Upper lobe of right lung (tissue), 1 donor: ENCODE results near the gene RBBP6. TPM values are rescaled to one million over a fixed set of nuclear protein-coding genes. Genes with fewer than 3 reads are reported as not detected.

Source experiments
- ATAC-seq: fragments of 200-7000 bp; cut with Tn5 transposase; one replicate; pipeline ENCODE4 v1.9.1; 2020; ENCODE audit warnings: mild to moderate bottlenecking, moderate library complexity
- DNase-seq: peaks from one replicate; pipeline ENCODE4 v3.0.0-alpha.2; 2020
- H3K27ac ChIP-seq: fragments of 200-600 bp; one replicate; pipeline ENCODE4 v1.8.0; 2022
- H3K27me3 ChIP-seq: fragments of 200-600 bp; one replicate; pipeline ENCODE4 v1.8.0; 2022; ENCODE audit warnings: mild to moderate bottlenecking
- H3K36me3 ChIP-seq: fragments of 200-600 bp; one replicate; pipeline ENCODE4 v1.8.0; 2022
- H3K4me1 ChIP-seq: fragments of 200-600 bp; one replicate; pipeline ENCODE4 v1.8.0; 2022
- H3K4me3 ChIP-seq: fragments of 200-600 bp; one replicate; pipeline ENCODE4 v1.8.0; 2022; ENCODE audit warnings: mild to moderate bottlenecking
- H3K9me3 ChIP-seq: fragments of 200-600 bp; one replicate; pipeline ENCODE4 v1.8.0; 2022
- CTCF ChIP-seq: fragments of 200-600 bp; IDR thresholded peaks from one replicate; pipeline ENCODE4 v1.8.0; 2022; ENCODE audit warnings: antibody characterized with exemption
- intact Hi-C: fragments of 100-400 bp; cut with DNase I; formaldehyde crosslinking; loops from one replicate; pipeline ENCODE4 v1.11.0; 2022
- total RNA-seq: library from RNA; stranded (reverse); fragmentation: NEBNext Ultra II Directional; extraction: Animal tissue kit (Norgen Biotek cat#: 25700); gene quantifications from one replicate; pipeline ENCODE4 v1.2.1, GENCODE V29; 2021
- donor health status: DM: no; HTN: yes; CAD: no; lungs with severe emphysema.

RBBP6 gene
- total RNA-seq, 1 donor from 2014 or later = 43.8 TPM

- H3K4me3 ChIP-seq = no peak overlapping the region
- DNase-seq = peak; percentile 75
- no peaks in the 10 kb centered on the region for H3K9me3 ChIP-seq
- ATAC-seq = peak; percentile 96
- peak; percentile 92 for TF ChIP-seq CTCF
- H3K4me1 ChIP-seq = no peaks in the 10 kb centered on the region
- H3K27ac ChIP-seq = no peak overlapping the region
- no peaks in the 10 kb centered on the region for H3K27me3 ChIP-seq
- no peaks in the 10 kb centered on the region for H3K36me3 ChIP-seq
- intact Hi-C loops = no loop called here
Observed at GRCh38 chr16:24516900-24517669, 22.3 kb upstream of the RBBP6 start.

DNA sequence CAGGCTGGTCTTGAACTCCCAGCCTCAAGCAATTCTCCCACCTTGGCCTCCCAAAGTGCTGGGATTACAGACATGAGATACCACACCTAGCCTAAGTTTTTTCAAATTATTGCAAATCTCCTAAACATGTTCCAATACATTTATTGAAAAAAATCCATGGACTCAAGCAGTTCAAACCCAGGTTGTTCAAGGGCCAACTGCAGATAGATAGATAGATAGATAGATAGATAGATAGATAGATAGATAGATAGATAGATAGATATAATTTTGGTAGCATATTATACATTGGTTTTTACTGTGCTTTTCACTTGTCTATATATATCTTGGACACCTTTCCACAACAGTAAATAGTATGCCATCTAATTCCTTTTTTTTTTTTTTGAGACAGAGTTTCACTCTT, 20.9 kb upstream of the RBBP6 start:
- Histone ChIP-seq H3K4me3 (no peak overlapping the region), H3K27me3 (no peaks in the 10 kb centered on the region), H3K27ac (no peak overlapping the region), H3K36me3 (no peaks in the 10 kb centered on the region), H3K9me3 (no peaks in the 10 kb centered on the region), H3K4me1 (no peaks in the 10 kb centered on the region)
- no peak for DNase-seq
- no peak for TF ChIP-seq CTCF
- no peak for ATAC-seq
- intact Hi-C loops = no loop called here

DNA sequence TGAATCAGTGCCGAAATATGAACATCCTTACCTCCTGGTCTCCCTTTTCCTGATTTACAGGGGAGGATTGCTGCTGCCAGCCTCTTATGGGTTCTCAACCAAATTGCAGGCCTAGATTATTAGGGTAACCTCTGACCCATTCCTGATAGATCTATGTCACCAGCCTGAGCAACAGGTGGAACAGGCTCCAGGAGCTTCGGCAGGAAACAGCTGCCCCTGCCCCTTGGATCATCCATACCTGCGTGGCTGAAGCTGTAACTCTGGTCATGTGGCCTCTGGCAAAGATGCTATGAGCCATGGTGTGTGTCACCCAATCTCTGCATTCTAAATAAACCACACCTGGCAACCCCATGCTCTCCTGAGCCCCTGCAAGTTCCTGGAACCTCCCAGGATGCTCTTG, 18.4 kb upstream of the RBBP6 start:
- no peaks in the 10 kb centered on the region for H3K27me3 ChIP-seq
- ATAC-seq (no peak), DNase-seq (no peak)
- H3K4me3 ChIP-seq = no peak overlapping the region
- peaks cover 5% of the 10 kb centered on the region for H3K4me1 ChIP-seq
- TF ChIP-seq CTCF = no peak
- H3K27ac ChIP-seq = no peak overlapping the region
- no peaks in the 10 kb centered on the region for H3K36me3 ChIP-seq
- no peaks in the 10 kb centered on the region for H3K9me3 ChIP-seq
- intact Hi-C loops = no loop called here

DNA sequence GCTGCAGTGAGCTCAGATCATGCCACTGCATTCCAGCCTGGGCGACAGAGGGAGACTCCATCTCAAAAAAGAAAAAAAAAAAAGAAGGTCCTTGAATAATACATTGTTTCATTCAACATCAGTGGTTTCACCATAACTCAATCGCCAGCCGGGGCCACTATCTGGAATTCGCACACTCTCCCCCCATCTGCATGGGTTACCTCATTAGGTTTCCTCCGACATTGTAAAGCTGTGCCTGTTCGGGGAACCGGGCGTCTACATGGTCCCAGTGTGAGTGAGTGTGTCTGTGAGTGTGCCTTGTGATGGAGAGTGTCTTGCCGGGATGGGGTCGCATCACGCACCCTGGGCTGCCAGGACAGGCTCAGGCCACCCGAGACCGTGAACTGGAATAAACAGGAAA, 16.6 kb upstream of the RBBP6 start:
- DNase-seq (no peak), ATAC-seq (no peak)
- no peak overlapping the region for H3K4me3 ChIP-seq
- no peaks in the 10 kb centered on the region for H3K36me3 ChIP-seq
- no peaks in the 10 kb centered on the region for H3K27me3 ChIP-seq
- no peak overlapping the region for H3K27ac ChIP-seq
- TF ChIP-seq CTCF = no peak
- intact Hi-C loops = no loop called here
- H3K4me1 ChIP-seq = peaks cover 5% of the 10 kb centered on the region
- H3K9me3 ChIP-seq = no peaks in the 10 kb centered on the region

DNA sequence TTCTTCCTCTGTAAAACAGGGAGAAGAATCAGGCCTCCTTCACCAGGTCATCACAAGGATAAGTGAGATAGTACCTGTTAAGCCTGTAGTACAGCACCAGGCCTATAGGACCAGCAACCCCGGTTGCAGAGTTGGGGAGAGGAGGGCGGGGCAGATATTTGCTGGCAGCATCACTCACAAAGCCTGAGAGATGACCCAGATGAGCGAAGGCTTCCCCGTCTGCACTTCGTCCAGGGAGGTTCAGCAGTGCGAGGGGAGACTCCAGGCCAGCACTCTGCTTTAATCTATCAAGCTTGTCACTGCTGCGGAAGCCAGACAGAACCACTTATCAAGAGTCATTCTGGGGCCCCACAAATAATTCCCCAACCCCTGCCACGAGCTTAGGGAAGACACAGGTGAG, 15.8 kb upstream of the RBBP6 start:
- no peak for TF ChIP-seq CTCF
- Histone ChIP-seq H3K9me3 (no peaks in the 10 kb centered on the region), H3K27me3 (no peaks in the 10 kb centered on the region), H3K4me1 (peaks cover 5% of the 10 kb centered on the region), H3K4me3 (no peak overlapping the region), H3K27ac (no peak overlapping the region), H3K36me3 (no peaks in the 10 kb centered on the region)
- intact Hi-C loops = no loop called here
- no peak for ATAC-seq
- DNase-seq = no peak
